Coronary artery (tissue), 2 donors: ENCODE data around the gene MRPS23.

ENCODE experiments used
- DNase-seq: peaks from one replicate; pipeline ENCODE4 v3.0.0-alpha.2; 2017; ENCODE audit warnings: low spot score
- H3K27ac ChIP-seq, 2 donors: fragments of 200-600 bp; sonication (generic); one replicate each; pipeline ENCODE4 v1.5.1; 2016 to 2019
- H3K4me3 ChIP-seq: fragments of 200-600 bp; sonication (generic); 2 replicates; pipeline ENCODE4 v1.5.1; 2016; ENCODE audit warnings: mild to moderate bottlenecking, moderate library complexity
- CTCF ChIP-seq: fragments of 200-600 bp; sonication (generic); IDR thresholded peaks from one replicate; pipeline ENCODE4 v1.5.1; 2019; ENCODE audit warnings: antibody characterized with exemption

MRPS23 gene

GRCh38 chr17:57873261-57874057, 23.6 kb upstream of the MRPS23 start:
- DNase-seq: no peak
- TF ChIP-seq CTCF: no peak
- Histone ChIP-seq H3K27ac (peak overlapping the region; percentile 77 to 98), H3K4me3 (no peak overlapping the region)

GRCh38 chr17:57872536-57872935, 22.7 kb upstream of the MRPS23 start:
- no peak for DNase-seq

GRCh38 chr17:57871863-57872262, 22.0 kb upstream of the MRPS23 start:
- no peak overlapping the region for H3K4me3 ChIP-seq
- DNase-seq: no peak
- TF ChIP-seq CTCF: no peak
- H3K27ac ChIP-seq: no peak overlapping the region

More at GRCh38 chr17:57872536-57872935, 22.7 kb upstream of the MRPS23 start:
- TF ChIP-seq CTCF: no peak
- no peak overlapping the region for H3K4me3 ChIP-seq
- peak overlapping the region in 1 of 2 donors; percentile 4 for H3K27ac ChIP-seq

- Histone ChIP-seq H3K27ac (no peak overlapping the region), H3K4me3 (no peak overlapping the region)
- TF ChIP-seq CTCF: no peak
- DNase-seq: no peak
Measured at GRCh38 chr17:57871155-57871554, 21.3 kb upstream of the MRPS23 start.

- no peak for DNase-seq
- no peak for TF ChIP-seq CTCF
- H3K27ac ChIP-seq: peak overlapping the region in 1 of 2 donors; percentile 8
- no peak overlapping the region for H3K4me3 ChIP-seq
Measured at GRCh38 chr17:57870283-57870635, 20.4 kb upstream of the MRPS23 start.

- H3K4me3 ChIP-seq: no peak overlapping the region
- no peak for TF ChIP-seq CTCF
- no peak for DNase-seq
- peak overlapping the region in 1 of 2 donors; percentile 95 for H3K27ac ChIP-seq
Measured at GRCh38 chr17:57869617-57870282, 19.9 kb upstream of the MRPS23 start.
